SK-N-MC (cell line): ENCODE measurements around the gene HBZ.

Experiments
- EZH2 ChIP-seq: fragments of 200-600 bp; sonication (generic); IDR thresholded peaks from one replicate; pipeline ENCODE4 v1.6.1; 2017; ENCODE audit warnings: antibody characterized with exemption
- POLR2AphosphoS5 ChIP-seq: IDR thresholded peaks from 2 replicates; pipeline ENCODE4 v1.6.1; 2012; ENCODE audit warnings: mild to moderate bottlenecking, low read depth, low read length, borderline replicate concordance

DNA sequence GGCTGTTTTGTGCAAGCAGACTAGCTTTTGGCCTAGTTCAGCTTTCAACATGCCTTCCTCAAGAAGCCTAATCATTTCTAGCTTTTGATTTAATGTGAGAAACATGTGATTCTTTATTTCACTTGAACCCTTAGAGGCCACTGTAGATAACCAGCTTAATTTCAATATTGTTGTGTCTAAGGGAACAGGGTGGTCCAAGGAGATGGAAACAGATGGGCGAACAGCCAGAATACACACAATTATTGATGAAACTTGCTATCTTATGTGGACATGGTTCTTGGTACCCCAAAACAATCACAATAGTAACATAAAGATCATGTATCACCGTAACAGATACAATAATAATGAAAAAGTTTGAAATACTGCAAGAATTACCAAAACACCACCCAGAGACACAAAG is 18.7 kb upstream of the HBZ start:
- TF ChIP-seq EZH2, result no peak
- TF ChIP-seq POLR2AphosphoS5, result no peak
